ENCODE measurements around the gene SMARCB1. TPM values are rescaled to one million over a fixed set of nuclear protein-coding genes. Genes with fewer than 3 reads are reported as not detected.

Gene SMARCB1
- total RNA-seq, 3 donors from 2014 or later: 34.6 to 60.2 (median 50.1) TPM

- Histone ChIP-seq H3K27me3 (no peaks in the 10 kb centered on the region), H3K27ac (no peak overlapping the region), H3K4me3 (no peak overlapping the region), H3K36me3 (no peaks in the 10 kb centered on the region), H3K4me1 (no peaks in the 10 kb centered on the region), H3K9me3 (no peaks in the 10 kb centered on the region)
- intact Hi-C loops (cut with DNase I; ENCODE audit: low total_unique reads): no loop called here
- DNase-seq (ENCODE audit: low spot score in 2 of 2): no peak
- TF ChIP-seq POLR2A (IDR thresholded peaks at IDR 0.05) (no peak), CTCF (IDR thresholded peaks at IDR 0.05) (no peak), POLR2AphosphoS5 (IDR thresholded peaks at IDR 0.05) (no peak)
These were observed 31.7 kb upstream of the SMARCB1 start for GRCh38 chr22:23754980-23755636.

- intact Hi-C loops (cut with DNase I; ENCODE audit: low total_unique reads): no loop called here
- TF ChIP-seq CTCF (IDR thresholded peaks at IDR 0.05): no peak
- no peak for TF ChIP-seq POLR2AphosphoS5 (IDR thresholded peaks at IDR 0.05)
- TF ChIP-seq POLR2A (IDR thresholded peaks at IDR 0.05): no peak
These were observed 31.1 kb upstream of the SMARCB1 start for GRCh38 chr22:23755711-23756110.

GRCh38 chr22:23756891-23757290 lies 29.9 kb upstream of the SMARCB1 start:
- H3K27ac ChIP-seq: no peak overlapping the region
- H3K4me3 ChIP-seq: no peak overlapping the region
- no peaks in the 10 kb centered on the region for H3K27me3 ChIP-seq
- H3K36me3 ChIP-seq: no peaks in the 10 kb centered on the region
- no peaks in the 10 kb centered on the region for H3K4me1 ChIP-seq
- TF ChIP-seq CTCF (IDR thresholded peaks at IDR 0.05) (no peak), POLR2A (IDR thresholded peaks at IDR 0.05) (no peak), POLR2AphosphoS5 (IDR thresholded peaks at IDR 0.05) (no peak)
- H3K9me3 ChIP-seq: no peaks in the 10 kb centered on the region
- no peak for DNase-seq (ENCODE audit: low spot score in 2 of 2)
- intact Hi-C loops (cut with DNase I; ENCODE audit: low total_unique reads): no loop called here

More at GRCh38 chr22:23755711-23756110, 31.1 kb upstream of the SMARCB1 start:
- DNase-seq (ENCODE audit: low spot score in 2 of 2): no peak
- no peak overlapping the region for H3K4me3 ChIP-seq
- H3K36me3 ChIP-seq: no peaks in the 10 kb centered on the region
- H3K9me3 ChIP-seq: no peaks in the 10 kb centered on the region
- H3K4me1 ChIP-seq: no peaks in the 10 kb centered on the region
- no peaks in the 10 kb centered on the region for H3K27me3 ChIP-seq
- no peak overlapping the region for H3K27ac ChIP-seq

- H3K4me3 ChIP-seq: no peak overlapping the region
- no peaks in the 10 kb centered on the region for H3K27me3 ChIP-seq
- H3K27ac ChIP-seq: no peak overlapping the region
- TF ChIP-seq CTCF (IDR thresholded peaks at IDR 0.05) (no peak), POLR2AphosphoS5 (IDR thresholded peaks at IDR 0.05) (no peak), POLR2A (IDR thresholded peaks at IDR 0.05) (no peak)
- no peak for DNase-seq (ENCODE audit: low spot score in 2 of 2)
- intact Hi-C loops (cut with DNase I; ENCODE audit: low total_unique reads): no loop called here
- H3K4me1 ChIP-seq: no peaks in the 10 kb centered on the region
- H3K9me3 ChIP-seq: no peaks in the 10 kb centered on the region
- no peaks in the 10 kb centered on the region for H3K36me3 ChIP-seq
These were observed 27.2 kb upstream of the SMARCB1 start for GRCh38 chr22:23759566-23759965.

GRCh38 chr22:23760056-23760455 lies 26.7 kb upstream of the SMARCB1 start:
- TF ChIP-seq CTCF (IDR thresholded peaks at IDR 0.05) (no peak), POLR2A (IDR thresholded peaks at IDR 0.05) (no peak), POLR2AphosphoS5 (IDR thresholded peaks at IDR 0.05) (no peak)
- H3K36me3 ChIP-seq: no peaks in the 10 kb centered on the region
- H3K4me1 ChIP-seq: no peaks in the 10 kb centered on the region
- no peak overlapping the region for H3K4me3 ChIP-seq
- H3K27me3 ChIP-seq: no peaks in the 10 kb centered on the region
- intact Hi-C loops (cut with DNase I; ENCODE audit: low total_unique reads): no loop called here
- DNase-seq (ENCODE audit: low spot score in 2 of 2): no peak
- H3K9me3 ChIP-seq: no peaks in the 10 kb centered on the region
- no peak overlapping the region for H3K27ac ChIP-seq

All from breast epithelium (tissue), 4 donors.